IPS-18c (cell line): Measurements from ENCODE around the gene METAP1D.
"Not testable (repeated sequence)": the region's sequence is repeated elsewhere in the genome, so short reads cannot be mapped to it uniquely, and the experiment has no call there.

Experiments
- H3K4me3 ChIP-seq: 2 replicates; pipeline ENCODE4 v1.7.0; 2013; ENCODE audit warnings: low read depth, mild to moderate bottlenecking, low read length, moderate library complexity; ENCODE audit not compliant: insufficient read depth
- H3K9me3 ChIP-seq: one replicate; pipeline ENCODE4 v1.6.1; 2013; ENCODE audit warnings: mild to moderate bottlenecking, low read length, moderate library complexity; ENCODE audit not compliant: control insufficient read depth, insufficient read depth

Gene METAP1D

GRCh38 chr2:172038604-172039003 is 38.9 kb downstream of the METAP1D start:
- H3K9me3 ChIP-seq, result no peaks in the 10 kb centered on the region
- no peak overlapping the region for H3K4me3 ChIP-seq

GRCh38 chr2:172039011-172039704 is 39.4 kb downstream of the METAP1D start:
- H3K4me3 ChIP-seq, result no peak overlapping the region
- H3K9me3 ChIP-seq, result no peaks in the 10 kb centered on the region

- H3K4me3 ChIP-seq, result no peak overlapping the region
- no peaks in the 10 kb centered on the region for H3K9me3 ChIP-seq
These were observed 40.6 kb downstream of the METAP1D start for GRCh38 chr2:172040311-172040710.

GRCh38 chr2:172046080-172046678 is 46.4 kb downstream of the METAP1D start:
- H3K9me3 ChIP-seq, result no peaks in the 10 kb centered on the region
- H3K4me3 ChIP-seq, result no peak overlapping the region

- Histone ChIP-seq H3K4me3 (no peak overlapping the region), H3K9me3 (no peaks in the 10 kb centered on the region)
These were observed 47.3 kb downstream of the METAP1D start for GRCh38 chr2:172046866-172047565.

- Histone ChIP-seq H3K4me3 (no peak overlapping the region), H3K9me3 (no peaks in the 10 kb centered on the region)
These were observed 48.1 kb downstream of the METAP1D start for GRCh38 chr2:172047566-172048507.

GRCh38 chr2:172048508-172049503 is 49.1 kb downstream of the METAP1D start:
- H3K9me3 ChIP-seq, result no peaks in the 10 kb centered on the region

GRCh38 chr2:172049567-172050120 is 49.9 kb downstream of the METAP1D start:
- H3K9me3 ChIP-seq, result no peaks in the 10 kb centered on the region
- H3K4me3 ChIP-seq, result no peak overlapping the region

More at GRCh38 chr2:172048508-172049503, 49.1 kb downstream of the METAP1D start:
- no peak overlapping the region for H3K4me3 ChIP-seq

GRCh38 chr2:172050479-172051125 is 50.8 kb downstream of the METAP1D start:
- H3K9me3 ChIP-seq, result no peaks in the 10 kb centered on the region
- no peak overlapping the region for H3K4me3 ChIP-seq

- Histone ChIP-seq H3K9me3 (no peaks in the 10 kb centered on the region), H3K4me3 (no peak overlapping the region)
These were observed 52.5 kb downstream of the METAP1D start for GRCh38 chr2:172052000-172052983.

GRCh38 chr2:172053486-172053885 is 53.7 kb downstream of the METAP1D start:
- H3K4me3 ChIP-seq, result no peak overlapping the region
- no peaks in the 10 kb centered on the region for H3K9me3 ChIP-seq

- Histone ChIP-seq H3K9me3 (no peaks in the 10 kb centered on the region), H3K4me3 (no peak overlapping the region)
These were observed 56.5 kb downstream of the METAP1D start for GRCh38 chr2:172056293-172056692.

- no peaks in the 10 kb centered on the region for H3K9me3 ChIP-seq
- H3K4me3 ChIP-seq, result no peak overlapping the region
These were observed 58.9 kb downstream of the METAP1D start for GRCh38 chr2:172058660-172059059.

- H3K4me3 ChIP-seq, H3K9me3 ChIP-seq: not testable (repeated sequence)
These were observed 60.4 kb downstream of the METAP1D start for GRCh38 chr2:172060118-172060517.
